GM23338 (cell line): ENCODE data around the gene SMC1A. TPM values are rescaled to one million over a fixed set of nuclear protein-coding genes. Genes with fewer than 3 reads are reported as not detected.

Experiments
- ATAC-seq: fragments of 200-7000 bp; cut with Tn5 transposase; 3 replicates; pipeline ENCODE4 v1.9.1; 2020
- DNase-seq: peaks from one replicate; pipeline ENCODE4 v3.0.0-alpha.2; 2015; ENCODE audit warnings: low spot score
- H2AFZ ChIP-seq: fragments of 200-600 bp; sonication (generic); 2 replicates; pipeline ENCODE4 v1.8.0; 2016; ENCODE audit warnings: antibody characterized with exemption, mild to moderate bottlenecking, moderate library complexity
- H3F3A ChIP-seq: fragments of 200-600 bp; sonication (generic); replicated peaks from 2 replicates; pipeline ENCODE4 v1.8.0; 2017; ENCODE audit warnings: antibody characterized with exemption, mixed run types, low read depth
- H3K27ac ChIP-seq: fragments of 200-600 bp; sonication (generic); 2 replicates; pipeline ENCODE4 v1.6.1; 2016; ENCODE audit warnings: low read depth
- H3K27me3 ChIP-seq: fragments of 200-600 bp; sonication (generic); 2 replicates; pipeline ENCODE4 v1.8.0; 2016; ENCODE audit warnings: mild to moderate bottlenecking, mixed run types, moderate library complexity; ENCODE audit not compliant: insufficient read depth
- H3K36me3 ChIP-seq: fragments of 200-600 bp; sonication (generic); 2 replicates; pipeline ENCODE4 v1.8.0; 2016; ENCODE audit warnings: mild to moderate bottlenecking; ENCODE audit not compliant: insufficient read depth
- H3K4me1 ChIP-seq: fragments of 200-600 bp; sonication (generic); 2 replicates; pipeline ENCODE4 v1.8.0; 2016; ENCODE audit warnings: mild to moderate bottlenecking, moderate library complexity; ENCODE audit not compliant: insufficient read depth
- H3K4me2 ChIP-seq: fragments of 200-600 bp; sonication (generic); 2 replicates; pipeline ENCODE4 v1.7.1; 2017; ENCODE audit warnings: mixed run types
- H3K4me3 ChIP-seq: fragments of 200-600 bp; sonication (generic); 2 replicates; pipeline ENCODE4 v1.6.1; 2016; ENCODE audit warnings: mixed run types
- H3K79me2 ChIP-seq: fragments of 200-600 bp; sonication (generic); replicated peaks from 2 replicates; pipeline ENCODE4 v1.8.0; 2017; ENCODE audit warnings: mild to moderate bottlenecking; ENCODE audit not compliant: insufficient read depth
- H3K9me2 ChIP-seq: fragments of 200-600 bp; sonication (generic); 2 replicates; pipeline ENCODE4 v1.8.0; 2017; ENCODE audit not compliant: insufficient read depth
- H4K20me1 ChIP-seq: fragments of 200-600 bp; sonication (generic); replicated peaks from 2 replicates; pipeline ENCODE4 v1.8.0; 2017; ENCODE audit warnings: mild to moderate bottlenecking; ENCODE audit not compliant: insufficient read depth
- H3K27ac Mint-ChIP-seq: 2 replicates; pipeline ENCODE4 v1.8.0; 2020; ENCODE audit warnings: inconsistent platforms, mild to moderate bottlenecking, moderate library complexity, mixed read lengths
- H3K27me3 Mint-ChIP-seq: 3 replicates; pipeline ENCODE4 v1.8.0; 2022; ENCODE audit warnings: low read depth, mild to moderate bottlenecking, moderate library complexity, mixed read lengths, inconsistent platforms; ENCODE audit not compliant: insufficient read depth, poor library complexity
- H3K36me3 Mint-ChIP-seq: 3 replicates; pipeline ENCODE4 v1.8.0; 2021; ENCODE audit warnings: low read depth, mild to moderate bottlenecking, inconsistent platforms, moderate library complexity, mixed read lengths
- H3K4me1 Mint-ChIP-seq: 3 replicates; pipeline ENCODE4 v1.8.0; 2020; ENCODE audit warnings: mild to moderate bottlenecking, inconsistent platforms, mixed read lengths
- H3K4me3 Mint-ChIP-seq: 3 replicates; pipeline ENCODE4 v1.8.0; 2021; ENCODE audit warnings: moderate library complexity, mild to moderate bottlenecking, inconsistent platforms, mixed read lengths
- H3K9me3 Mint-ChIP-seq: 3 replicates; pipeline ENCODE4 v1.8.0; 2020; ENCODE audit warnings: moderate library complexity, mild to moderate bottlenecking, inconsistent platforms, mixed read lengths
- EZH2 ChIP-seq: fragments of 200-600 bp; sonication (generic); IDR thresholded peaks from one replicate; pipeline ENCODE4 v1.8.0; 2017; ENCODE audit warnings: antibody characterized with exemption, mild to moderate bottlenecking, low read depth; ENCODE audit not compliant: unreplicated experiment
- NANOG ChIP-seq: IDR thresholded peaks from 2 replicates; pipeline ENCODE4 v1.6.1; 2016; ENCODE audit warnings: antibody characterized with exemption, borderline replicate concordance
- POLR2AphosphoS5 ChIP-seq: IDR thresholded peaks from 2 replicates; pipeline ENCODE4 v1.6.1; 2016; ENCODE audit warnings: antibody characterized with exemption, low read depth
- STAT1 ChIP-seq: IDR thresholded peaks from one replicate; pipeline ENCODE4 v1.6.1; 2016; ENCODE audit warnings: antibody characterized with exemption; ENCODE audit not compliant: unreplicated experiment
- ZNF114 ChIP-seq: fragments of 250-450 bp; sonication (Bioruptor Pico); IDR thresholded peaks from 2 replicates; pipeline ENCODE4 v1.5.0; 2020; ENCODE audit warnings: mild to moderate bottlenecking, moderate library complexity
- ZNF331 ChIP-seq: fragments of 250-450 bp; sonication (Bioruptor Pico); IDR thresholded peaks from 2 replicates; pipeline ENCODE4 v1.5.0; 2020; ENCODE audit warnings: low read depth, mild to moderate bottlenecking, moderate library complexity
- polyA plus RNA-seq: library from polyadenylated mRNA; unstranded; fragments of >200 nt; fragmentation: Nextera tagmentation; extraction: Ambion mirVana; gene quantifications from 2 replicates; pipeline ENCODE4 v1.2.1, GENCODE V29; 2016
- total RNA-seq: library from RNA; depleted of rRNA; stranded (reverse); fragments of >200 nt; shearing (Covaris generic); gene quantifications from 2 replicates; pipeline ENCODE4 v1.2.3, GENCODE V29; 2014
- TF ChIP-seq, protein P1 (sequence below): IDR thresholded peaks from one replicate; pipeline ENCODE4 v1.6.1; 2018; ENCODE audit warnings: antibody characterized with exemption; ENCODE audit not compliant: unreplicated experiment
- TF ChIP-seq, protein P2 (sequence below), 2 experiments: fragments of 200-600 bp in 1 of 2; sonication (generic) in 1 of 2; conservative IDR thresholded peaks; 2 replicates each; pipeline versions ENCODE4 v1.5.1 to v1.6.1; 2016 to 2017; ENCODE audit warnings: antibody characterized with exemption in 2 of 2, low read depth in 2 of 2, mild to moderate bottlenecking in 2 of 2, moderate library complexity in 1 of 2
- TF ChIP-seq, protein P3 (sequence below): IDR thresholded peaks from 2 replicates; pipeline ENCODE4 v1.6.1; 2016; ENCODE audit warnings: antibody characterized with exemption
- TF ChIP-seq, protein P4 (sequence below): fragments of 250-450 bp; sonication (Bioruptor Pico); IDR thresholded peaks from 2 replicates; pipeline ENCODE4 v1.5.0; 2020; ENCODE audit warnings: mild to moderate bottlenecking, moderate library complexity

The SMC1A gene
- total and polyA plus RNA-seq, 2 experiments from 2014 or later = 63.3 to 69.0 TPM

DNA sequence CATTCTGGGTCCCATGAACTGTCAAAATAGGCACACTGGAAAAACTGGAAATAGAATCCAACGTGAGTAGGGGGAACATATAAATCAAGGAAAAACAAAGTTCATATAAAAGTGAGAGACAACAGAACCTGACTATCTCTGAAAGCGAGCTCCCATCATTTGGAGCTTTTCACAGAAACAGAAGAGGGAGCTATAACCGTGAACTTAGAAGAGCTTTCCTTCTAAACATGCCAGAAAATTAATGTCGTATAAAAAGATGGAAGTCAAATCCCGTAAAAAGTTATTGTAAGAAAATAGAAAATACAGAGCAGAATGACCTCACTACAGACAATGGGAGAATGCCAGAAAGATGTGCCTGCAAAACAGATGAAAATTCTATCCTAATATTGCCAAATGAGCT is 35.6 kb upstream of the SMC1A start:
- Mint-ChIP-seq H3K4me3 (no peak overlapping the region), H3K36me3 (no peaks in the 10 kb centered on the region), H3K27me3 (peaks cover 2% of the 10 kb centered on the region), H3K9me3 (no peaks in the 10 kb centered on the region; the same call in 2 of the 3 replicates), H3K27ac (no peak overlapping the region), H3K4me1 (no peaks in the 10 kb centered on the region)
- Histone ChIP-seq H3K79me2 (no peaks in the 10 kb centered on the region), H3K9me2 (no peaks in the 10 kb centered on the region), H4K20me1 (no peaks in the 10 kb centered on the region), H3K27me3 (no peaks in the 10 kb centered on the region), H3K27ac (no peak overlapping the region), H3K4me2 (no peak overlapping the region), H2AFZ (no peak overlapping the region), H3K36me3 (no peaks in the 10 kb centered on the region), H3F3A (no peaks in the 10 kb centered on the region), H3K4me3 (no peak overlapping the region), H3K4me1 (no peaks in the 10 kb centered on the region)
- DNase-seq (no peak), ATAC-seq (no peak)
- TF ChIP-seq, protein P1, sequence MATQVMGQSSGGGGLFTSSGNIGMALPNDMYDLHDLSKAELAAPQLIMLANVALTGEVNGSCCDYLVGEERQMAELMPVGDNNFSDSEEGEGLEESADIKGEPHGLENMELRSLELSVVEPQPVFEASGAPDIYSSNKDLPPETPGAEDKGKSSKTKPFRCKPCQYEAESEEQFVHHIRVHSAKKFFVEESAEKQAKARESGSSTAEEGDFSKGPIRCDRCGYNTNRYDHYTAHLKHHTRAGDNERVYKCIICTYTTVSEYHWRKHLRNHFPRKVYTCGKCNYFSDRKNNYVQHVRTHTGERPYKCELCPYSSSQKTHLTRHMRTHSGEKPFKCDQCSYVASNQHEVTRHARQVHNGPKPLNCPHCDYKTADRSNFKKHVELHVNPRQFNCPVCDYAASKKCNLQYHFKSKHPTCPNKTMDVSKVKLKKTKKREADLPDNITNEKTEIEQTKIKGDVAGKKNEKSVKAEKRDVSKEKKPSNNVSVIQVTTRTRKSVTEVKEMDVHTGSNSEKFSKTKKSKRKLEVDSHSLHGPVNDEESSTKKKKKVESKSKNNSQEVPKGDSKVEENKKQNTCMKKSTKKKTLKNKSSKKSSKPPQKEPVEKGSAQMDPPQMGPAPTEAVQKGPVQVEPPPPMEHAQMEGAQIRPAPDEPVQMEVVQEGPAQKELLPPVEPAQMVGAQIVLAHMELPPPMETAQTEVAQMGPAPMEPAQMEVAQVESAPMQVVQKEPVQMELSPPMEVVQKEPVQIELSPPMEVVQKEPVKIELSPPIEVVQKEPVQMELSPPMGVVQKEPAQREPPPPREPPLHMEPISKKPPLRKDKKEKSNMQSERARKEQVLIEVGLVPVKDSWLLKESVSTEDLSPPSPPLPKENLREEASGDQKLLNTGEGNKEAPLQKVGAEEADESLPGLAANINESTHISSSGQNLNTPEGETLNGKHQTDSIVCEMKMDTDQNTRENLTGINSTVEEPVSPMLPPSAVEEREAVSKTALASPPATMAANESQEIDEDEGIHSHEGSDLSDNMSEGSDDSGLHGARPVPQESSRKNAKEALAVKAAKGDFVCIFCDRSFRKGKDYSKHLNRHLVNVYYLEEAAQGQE = no peak
- no peak for TF ChIP-seq EZH2
- TF ChIP-seq POLR2AphosphoS5 = no peak
- TF ChIP-seq, protein P2, sequence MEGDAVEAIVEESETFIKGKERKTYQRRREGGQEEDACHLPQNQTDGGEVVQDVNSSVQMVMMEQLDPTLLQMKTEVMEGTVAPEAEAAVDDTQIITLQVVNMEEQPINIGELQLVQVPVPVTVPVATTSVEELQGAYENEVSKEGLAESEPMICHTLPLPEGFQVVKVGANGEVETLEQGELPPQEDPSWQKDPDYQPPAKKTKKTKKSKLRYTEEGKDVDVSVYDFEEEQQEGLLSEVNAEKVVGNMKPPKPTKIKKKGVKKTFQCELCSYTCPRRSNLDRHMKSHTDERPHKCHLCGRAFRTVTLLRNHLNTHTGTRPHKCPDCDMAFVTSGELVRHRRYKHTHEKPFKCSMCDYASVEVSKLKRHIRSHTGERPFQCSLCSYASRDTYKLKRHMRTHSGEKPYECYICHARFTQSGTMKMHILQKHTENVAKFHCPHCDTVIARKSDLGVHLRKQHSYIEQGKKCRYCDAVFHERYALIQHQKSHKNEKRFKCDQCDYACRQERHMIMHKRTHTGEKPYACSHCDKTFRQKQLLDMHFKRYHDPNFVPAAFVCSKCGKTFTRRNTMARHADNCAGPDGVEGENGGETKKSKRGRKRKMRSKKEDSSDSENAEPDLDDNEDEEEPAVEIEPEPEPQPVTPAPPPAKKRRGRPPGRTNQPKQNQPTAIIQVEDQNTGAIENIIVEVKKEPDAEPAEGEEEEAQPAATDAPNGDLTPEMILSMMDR (conservative IDR thresholded peaks at IDR 0.05; ENCODE audit: low read depth in 2 of 2) = peak; percentile 17 to 31; a peak in 2 of 4 replicates
- TF ChIP-seq, protein P3, sequence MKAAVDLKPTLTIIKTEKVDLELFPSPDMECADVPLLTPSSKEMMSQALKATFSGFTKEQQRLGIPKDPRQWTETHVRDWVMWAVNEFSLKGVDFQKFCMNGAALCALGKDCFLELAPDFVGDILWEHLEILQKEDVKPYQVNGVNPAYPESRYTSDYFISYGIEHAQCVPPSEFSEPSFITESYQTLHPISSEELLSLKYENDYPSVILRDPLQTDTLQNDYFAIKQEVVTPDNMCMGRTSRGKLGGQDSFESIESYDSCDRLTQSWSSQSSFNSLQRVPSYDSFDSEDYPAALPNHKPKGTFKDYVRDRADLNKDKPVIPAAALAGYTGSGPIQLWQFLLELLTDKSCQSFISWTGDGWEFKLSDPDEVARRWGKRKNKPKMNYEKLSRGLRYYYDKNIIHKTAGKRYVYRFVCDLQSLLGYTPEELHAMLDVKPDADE = no peak

DNA sequence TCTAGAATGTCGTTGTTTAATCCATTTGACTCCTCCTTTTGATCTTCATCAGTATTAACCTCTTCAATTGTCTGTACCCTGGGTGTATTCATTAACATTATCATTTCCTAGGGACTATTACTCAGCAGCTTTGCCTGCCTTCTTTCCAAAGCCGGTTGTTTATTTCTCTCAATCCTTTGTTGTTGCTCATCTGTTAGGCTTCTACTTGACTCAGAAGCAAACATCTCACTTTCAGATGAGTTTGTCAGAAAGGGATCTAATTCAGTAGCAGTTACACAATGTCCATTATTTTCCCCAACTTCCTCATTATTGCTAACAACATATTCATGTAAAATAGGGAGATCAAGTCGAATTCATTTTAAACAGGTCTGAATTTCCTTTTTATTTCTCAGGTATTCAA is 33.8 kb upstream of the SMC1A start:
- no peaks in the 10 kb centered on the region for H4K20me1 ChIP-seq
- no peak overlapping the region for H3K4me2 ChIP-seq
- no peaks in the 10 kb centered on the region for H3K79me2 ChIP-seq
- no peak overlapping the region for H2AFZ ChIP-seq
- H3K4me3 ChIP-seq = no peak overlapping the region
- ATAC-seq = no peak
- Mint-ChIP-seq H3K4me3 (no peak overlapping the region), H3K9me3 (no peaks in the 10 kb centered on the region; the same call in 2 of the 3 replicates), H3K4me1 (no peaks in the 10 kb centered on the region), H3K27ac (no peak overlapping the region), H3K36me3 (no peaks in the 10 kb centered on the region), H3K27me3 (peaks cover 2% of the 10 kb centered on the region)
- DNase-seq = no peak
- no peak overlapping the region for H3K27ac ChIP-seq
- no peaks in the 10 kb centered on the region for H3K36me3 ChIP-seq
- no peaks in the 10 kb centered on the region for H3K4me1 ChIP-seq
- no peaks in the 10 kb centered on the region for H3K9me2 ChIP-seq
- H3K27me3 ChIP-seq = no peaks in the 10 kb centered on the region
- no peaks in the 10 kb centered on the region for H3F3A ChIP-seq
- TF ChIP-seq ZNF331 (CRISPR knock-in tag) = no peak
- no peak for TF ChIP-seq STAT1
- no peak for TF ChIP-seq EZH2
- TF ChIP-seq ZNF114 (CRISPR knock-in tag) = no peak
- TF ChIP-seq, protein P4, sequence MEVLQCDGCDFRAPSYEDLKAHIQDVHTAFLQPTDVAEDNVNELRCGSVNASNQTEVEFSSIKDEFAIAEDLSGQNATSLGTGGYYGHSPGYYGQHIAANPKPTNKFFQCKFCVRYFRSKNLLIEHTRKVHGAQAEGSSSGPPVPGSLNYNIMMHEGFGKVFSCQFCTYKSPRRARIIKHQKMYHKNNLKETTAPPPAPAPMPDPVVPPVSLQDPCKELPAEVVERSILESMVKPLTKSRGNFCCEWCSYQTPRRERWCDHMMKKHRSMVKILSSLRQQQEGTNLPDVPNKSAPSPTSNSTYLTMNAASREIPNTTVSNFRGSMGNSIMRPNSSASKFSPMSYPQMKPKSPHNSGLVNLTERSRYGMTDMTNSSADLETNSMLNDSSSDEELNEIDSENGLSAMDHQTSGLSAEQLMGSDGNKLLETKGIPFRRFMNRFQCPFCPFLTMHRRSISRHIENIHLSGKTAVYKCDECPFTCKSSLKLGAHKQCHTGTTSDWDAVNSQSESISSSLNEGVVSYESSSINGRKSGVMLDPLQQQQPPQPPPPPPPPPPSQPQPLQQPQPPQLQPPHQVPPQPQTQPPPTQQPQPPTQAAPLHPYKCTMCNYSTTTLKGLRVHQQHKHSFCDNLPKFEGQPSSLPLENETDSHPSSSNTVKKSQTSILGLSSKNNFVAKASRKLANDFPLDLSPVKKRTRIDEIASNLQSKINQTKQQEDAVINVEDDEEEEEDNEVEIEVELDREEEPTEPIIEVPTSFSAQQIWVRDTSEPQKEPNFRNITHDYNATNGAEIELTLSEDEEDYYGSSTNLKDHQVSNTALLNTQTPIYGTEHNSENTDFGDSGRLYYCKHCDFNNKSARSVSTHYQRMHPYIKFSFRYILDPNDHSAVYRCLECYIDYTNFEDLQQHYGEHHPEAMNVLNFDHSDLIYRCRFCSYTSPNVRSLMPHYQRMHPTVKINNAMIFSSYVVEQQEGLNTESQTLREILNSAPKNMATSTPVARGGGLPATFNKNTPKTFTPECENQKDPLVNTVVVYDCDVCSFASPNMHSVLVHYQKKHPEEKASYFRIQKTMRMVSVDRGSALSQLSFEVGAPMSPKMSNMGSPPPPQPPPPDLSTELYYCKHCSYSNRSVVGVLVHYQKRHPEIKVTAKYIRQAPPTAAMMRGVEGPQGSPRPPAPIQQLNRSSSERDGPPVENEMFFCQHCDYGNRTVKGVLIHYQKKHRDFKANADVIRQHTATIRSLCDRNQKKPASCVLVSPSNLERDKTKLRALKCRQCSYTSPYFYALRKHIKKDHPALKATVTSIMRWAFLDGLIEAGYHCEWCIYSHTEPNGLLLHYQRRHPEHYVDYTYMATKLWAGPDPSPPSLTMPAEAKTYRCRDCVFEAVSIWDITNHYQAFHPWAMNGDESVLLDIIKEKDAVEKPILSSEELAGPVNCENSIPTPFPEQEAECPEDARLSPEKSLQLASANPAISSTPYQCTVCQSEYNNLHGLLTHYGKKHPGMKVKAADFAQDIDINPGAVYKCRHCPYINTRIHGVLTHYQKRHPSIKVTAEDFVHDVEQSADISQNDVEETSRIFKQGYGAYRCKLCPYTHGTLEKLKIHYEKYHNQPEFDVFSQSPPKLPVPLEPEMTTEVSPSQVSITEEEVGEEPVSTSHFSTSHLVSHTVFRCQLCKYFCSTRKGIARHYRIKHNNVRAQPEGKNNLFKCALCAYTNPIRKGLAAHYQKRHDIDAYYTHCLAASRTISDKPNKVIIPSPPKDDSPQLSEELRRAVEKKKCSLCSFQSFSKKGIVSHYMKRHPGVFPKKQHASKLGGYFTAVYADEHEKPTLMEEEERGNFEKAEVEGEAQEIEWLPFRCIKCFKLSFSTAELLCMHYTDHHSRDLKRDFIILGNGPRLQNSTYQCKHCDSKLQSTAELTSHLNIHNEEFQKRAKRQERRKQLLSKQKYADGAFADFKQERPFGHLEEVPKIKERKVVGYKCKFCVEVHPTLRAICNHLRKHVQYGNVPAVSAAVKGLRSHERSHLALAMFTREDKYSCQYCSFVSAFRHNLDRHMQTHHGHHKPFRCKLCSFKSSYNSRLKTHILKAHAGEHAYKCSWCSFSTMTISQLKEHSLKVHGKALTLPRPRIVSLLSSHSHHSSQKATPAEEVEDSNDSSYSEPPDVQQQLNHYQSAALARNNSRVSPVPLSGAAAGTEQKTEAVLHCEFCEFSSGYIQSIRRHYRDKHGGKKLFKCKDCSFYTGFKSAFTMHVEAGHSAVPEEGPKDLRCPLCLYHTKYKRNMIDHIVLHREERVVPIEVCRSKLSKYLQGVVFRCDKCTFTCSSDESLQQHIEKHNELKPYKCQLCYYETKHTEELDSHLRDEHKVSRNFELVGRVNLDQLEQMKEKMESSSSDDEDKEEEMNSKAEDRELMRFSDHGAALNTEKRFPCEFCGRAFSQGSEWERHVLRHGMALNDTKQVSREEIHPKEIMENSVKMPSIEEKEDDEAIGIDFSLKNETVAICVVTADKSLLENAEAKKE = no peak
- TF ChIP-seq NANOG = no peak
- TF ChIP-seq POLR2AphosphoS5 = no peak
